HG03571 (cell line): ENCODE data around the gene HS6ST1.

Source experiments
- ATAC-seq: cut with Tn5 transposase; IDR thresholded peaks from one replicate; pipeline ENCODE4 v1.9.1; 2021; ENCODE audit not compliant: unreplicated experiment

Gene HS6ST1

GRCh38 chr2:128318776-128319464 lies at the start of gene HS6ST1:
TSS of gene HS6ST1 (minus strand) at chr2:128318868. CDS start at chr2:128318563, 305 bp downstream.
- peak; percentile 59 for ATAC-seq

GRCh38 chr2:128367601-128368359 lies 49.1 kb upstream of the HS6ST1 start:
- ATAC-seq: no peak

GRCh38 chr2:128366713-128367511 lies 48.2 kb upstream of the HS6ST1 start:
- no peak for ATAC-seq

- ATAC-seq: no peak
These were observed 46.7 kb upstream of the HS6ST1 start for GRCh38 chr2:128365217-128365905.

- no peak for ATAC-seq
These were observed 45.8 kb upstream of the HS6ST1 start for GRCh38 chr2:128364441-128364911.

- ATAC-seq: no peak
These were observed 45.3 kb upstream of the HS6ST1 start for GRCh38 chr2:128363934-128364361.

- ATAC-seq: no peak
These were observed 44.2 kb upstream of the HS6ST1 start for GRCh38 chr2:128362889-128363228.

GRCh38 chr2:128362176-128362888 lies 43.7 kb upstream of the HS6ST1 start:
- ATAC-seq: no peak

- no peak for ATAC-seq
These were observed 42.9 kb upstream of the HS6ST1 start for GRCh38 chr2:128361376-128362131.

GRCh38 chr2:128360711-128361110 lies 42.0 kb upstream of the HS6ST1 start:
- no peak for ATAC-seq

- ATAC-seq: no peak
These were observed 41.2 kb upstream of the HS6ST1 start for GRCh38 chr2:128359841-128360240.

- ATAC-seq: no peak
These were observed 40.5 kb upstream of the HS6ST1 start for GRCh38 chr2:128358941-128359731.

- no peak for ATAC-seq
These were observed 39.1 kb upstream of the HS6ST1 start for GRCh38 chr2:128357506-128358370.

- ATAC-seq: no peak
These were observed 37.5 kb upstream of the HS6ST1 start for GRCh38 chr2:128356127-128356526.

- no peak for ATAC-seq
These were observed 36.2 kb upstream of the HS6ST1 start for GRCh38 chr2:128354726-128355470.

- no peak for ATAC-seq
These were observed 35.5 kb upstream of the HS6ST1 start for GRCh38 chr2:128354161-128354560.

GRCh38 chr2:128350736-128351135 lies 32.1 kb upstream of the HS6ST1 start:
- no peak for ATAC-seq
